ENCODE measurements around the gene ERC1.

Gene ERC1

DNA sequence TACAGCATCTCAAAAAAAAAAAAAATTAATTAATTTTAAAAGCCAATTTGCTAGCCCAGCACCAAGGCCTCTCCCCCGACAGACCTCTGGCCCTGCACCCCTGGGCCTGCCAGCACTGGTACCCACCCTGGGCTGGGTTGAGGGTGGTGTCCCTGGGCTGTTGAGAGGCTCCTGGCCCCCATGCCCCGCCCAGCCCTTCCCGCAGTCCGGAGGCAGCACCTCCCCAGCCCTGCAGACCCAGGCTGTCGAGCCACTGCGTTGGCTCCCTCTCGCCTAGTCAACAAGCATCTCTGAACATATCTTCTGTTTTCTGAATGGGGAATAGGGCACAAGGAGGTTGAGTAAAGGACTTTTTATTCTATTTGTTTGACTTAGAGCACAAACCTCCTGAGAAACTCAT is 516.3 kb downstream of the ERC1 start:
- no peak overlapping the region for H3K9ac ChIP-seq (ENCODE audit: low read length)
- H3K36me3 ChIP-seq (ENCODE audit: control insufficient read depth, insufficient read depth, low read length), result no peaks in the 10 kb centered on the region
- no peak overlapping the region for H3K27ac ChIP-seq (ENCODE audit: low read depth, low read length)
- no peak overlapping the region for H3K4me3 ChIP-seq (ENCODE audit: low read depth, low read length)
- no peaks in the 10 kb centered on the region for H3K27me3 ChIP-seq (ENCODE audit: control insufficient read depth, insufficient read depth, low read length)
- no peaks in the 10 kb centered on the region for H3K4me1 ChIP-seq (ENCODE audit: control insufficient read depth, insufficient read depth, low read length)
- H3K9me3 ChIP-seq (ENCODE audit: control insufficient read depth, insufficient read depth, low read depth, low read length), result no peaks in the 10 kb centered on the region

- H3K4me3 ChIP-seq (ENCODE audit: low read depth, low read length), result no peak overlapping the region
Measured at GRCh38 chr12:1509413-1510052, 518.5 kb downstream of the ERC1 start.

GRCh38 chr12:1510056-1510812 is 519.2 kb downstream of the ERC1 start:
- Histone ChIP-seq H3K9ac (ENCODE audit: low read length) (no peak overlapping the region), H3K36me3 (ENCODE audit: control insufficient read depth, insufficient read depth, low read length) (no peaks in the 10 kb centered on the region), H3K4me3 (ENCODE audit: low read depth, low read length) (no peak overlapping the region), H3K4me1 (ENCODE audit: control insufficient read depth, insufficient read depth, low read length) (no peaks in the 10 kb centered on the region), H3K27ac (ENCODE audit: low read depth, low read length) (no peak overlapping the region), H3K27me3 (ENCODE audit: control insufficient read depth, insufficient read depth, low read length) (no peaks in the 10 kb centered on the region), H3K9me3 (ENCODE audit: control insufficient read depth, insufficient read depth, low read depth, low read length) (peaks cover 4% of the 10 kb centered on the region; the same call in 1 of the 2 replicates)

More at GRCh38 chr12:1509413-1510052, 518.5 kb downstream of the ERC1 start:
- Histone ChIP-seq H3K36me3 (ENCODE audit: control insufficient read depth, insufficient read depth, low read length) (no peaks in the 10 kb centered on the region), H3K9ac (ENCODE audit: low read length) (no peak overlapping the region), H3K4me1 (ENCODE audit: control insufficient read depth, insufficient read depth, low read length) (no peaks in the 10 kb centered on the region), H3K9me3 (ENCODE audit: control insufficient read depth, insufficient read depth, low read depth, low read length) (peaks cover 2% of the 10 kb centered on the region; the same call in 1 of the 2 replicates), H3K27ac (ENCODE audit: low read depth, low read length) (no peak overlapping the region), H3K27me3 (ENCODE audit: control insufficient read depth, insufficient read depth, low read length) (no peaks in the 10 kb centered on the region)

DNA sequence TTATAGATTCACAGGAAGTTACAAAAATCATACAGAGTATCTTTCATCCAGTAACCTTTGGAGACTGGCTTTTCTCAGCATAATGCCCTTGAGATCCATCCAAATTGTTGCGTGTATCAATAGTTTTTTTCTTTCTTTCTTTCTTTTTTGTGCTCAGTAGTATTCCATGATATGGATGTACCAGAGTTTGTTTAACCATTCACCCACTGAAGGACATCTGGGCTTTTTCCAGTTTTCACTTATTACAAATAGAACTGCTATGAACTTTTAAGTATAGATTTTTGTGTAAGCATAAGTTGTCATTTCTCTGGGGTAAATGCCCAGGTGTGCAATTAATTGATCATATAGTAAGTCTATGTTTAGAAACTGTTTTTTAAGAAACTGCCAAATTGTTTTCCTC is 524.0 kb downstream of the ERC1 start:
- H3K9me3 ChIP-seq (ENCODE audit: control insufficient read depth, insufficient read depth, low read depth, low read length), result peaks cover 7% of the 10 kb centered on the region; the same call in 1 of the 2 replicates
- peaks cover 17% of the 10 kb centered on the region for H3K4me1 ChIP-seq (ENCODE audit: control insufficient read depth, insufficient read depth, low read length)
- H3K27ac ChIP-seq (ENCODE audit: low read depth, low read length), result no peak overlapping the region
- no peaks in the 10 kb centered on the region for H3K36me3 ChIP-seq (ENCODE audit: control insufficient read depth, insufficient read depth, low read length)
- H3K9ac ChIP-seq (ENCODE audit: low read length), result no peak overlapping the region
- no peak overlapping the region for H3K4me3 ChIP-seq (ENCODE audit: low read depth, low read length)
- H3K27me3 ChIP-seq (ENCODE audit: control insufficient read depth, insufficient read depth, low read length), result no peaks in the 10 kb centered on the region

DNA sequence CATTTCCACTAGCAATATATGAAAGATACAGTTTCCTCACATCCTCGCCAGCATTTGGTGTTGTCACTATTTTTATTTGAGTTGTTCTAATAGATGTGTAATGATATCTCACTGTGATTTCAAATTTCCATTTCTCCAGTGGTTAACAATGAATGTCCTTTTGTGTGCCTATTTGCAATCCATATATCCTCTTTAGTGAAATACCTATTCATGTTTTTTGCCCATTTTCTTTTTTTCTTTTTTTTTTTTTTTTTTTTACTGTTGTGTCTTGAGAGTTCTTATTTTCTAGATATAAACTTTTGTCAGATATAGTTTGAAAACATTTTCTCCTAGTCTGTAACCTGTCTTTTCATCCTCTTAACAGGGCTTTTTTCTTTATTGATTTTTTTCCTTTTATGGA is 524.4 kb downstream of the ERC1 start:
- H3K9me3 ChIP-seq (ENCODE audit: control insufficient read depth, insufficient read depth, low read depth, low read length), result peaks cover 7% of the 10 kb centered on the region; the same call in 1 of the 2 replicates
- H3K4me1 ChIP-seq (ENCODE audit: control insufficient read depth, insufficient read depth, low read length), result peaks cover 17% of the 10 kb centered on the region
- H3K4me3 ChIP-seq (ENCODE audit: low read depth, low read length), result no peak overlapping the region
- H3K9ac ChIP-seq (ENCODE audit: low read length), result no peak overlapping the region
- H3K27ac ChIP-seq (ENCODE audit: low read depth, low read length), result no peak overlapping the region
- H3K36me3 ChIP-seq (ENCODE audit: control insufficient read depth, insufficient read depth, low read length), result no peaks in the 10 kb centered on the region
- no peaks in the 10 kb centered on the region for H3K27me3 ChIP-seq (ENCODE audit: control insufficient read depth, insufficient read depth, low read length)

DNA sequence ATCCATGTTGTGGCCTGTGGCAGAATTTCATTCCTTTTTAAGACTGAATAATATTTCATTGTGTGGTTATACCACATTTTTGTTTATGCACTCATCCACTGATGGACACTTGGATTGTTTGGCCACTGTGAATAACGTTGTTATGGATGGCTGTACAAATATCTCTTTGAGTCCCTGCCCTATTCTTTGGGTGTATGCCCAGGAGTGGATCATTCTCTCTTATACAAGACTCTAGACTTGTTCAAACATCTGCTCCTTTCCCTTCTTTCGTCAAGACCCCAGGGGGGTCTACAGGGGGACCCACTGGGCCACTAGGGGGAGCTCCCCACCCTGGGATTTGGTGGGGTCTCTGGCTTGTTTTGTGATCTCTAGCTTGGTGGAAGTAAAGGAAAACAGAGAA is 526.0 kb downstream of the ERC1 start:
- H3K36me3 ChIP-seq (ENCODE audit: control insufficient read depth, insufficient read depth, low read length), result no peaks in the 10 kb centered on the region
- H3K9me3 ChIP-seq (ENCODE audit: control insufficient read depth, insufficient read depth, low read depth, low read length), result peaks cover 7% of the 10 kb centered on the region; the same call in 1 of the 2 replicates
- no peak overlapping the region for H3K27ac ChIP-seq (ENCODE audit: low read depth, low read length)
- H3K4me3 ChIP-seq (ENCODE audit: low read depth, low read length), result no peak overlapping the region
- H3K27me3 ChIP-seq (ENCODE audit: control insufficient read depth, insufficient read depth, low read length), result no peaks in the 10 kb centered on the region
- peaks cover 17% of the 10 kb centered on the region for H3K4me1 ChIP-seq (ENCODE audit: control insufficient read depth, insufficient read depth, low read length)
- H3K9ac ChIP-seq (ENCODE audit: low read length), result no peak overlapping the region

DNA sequence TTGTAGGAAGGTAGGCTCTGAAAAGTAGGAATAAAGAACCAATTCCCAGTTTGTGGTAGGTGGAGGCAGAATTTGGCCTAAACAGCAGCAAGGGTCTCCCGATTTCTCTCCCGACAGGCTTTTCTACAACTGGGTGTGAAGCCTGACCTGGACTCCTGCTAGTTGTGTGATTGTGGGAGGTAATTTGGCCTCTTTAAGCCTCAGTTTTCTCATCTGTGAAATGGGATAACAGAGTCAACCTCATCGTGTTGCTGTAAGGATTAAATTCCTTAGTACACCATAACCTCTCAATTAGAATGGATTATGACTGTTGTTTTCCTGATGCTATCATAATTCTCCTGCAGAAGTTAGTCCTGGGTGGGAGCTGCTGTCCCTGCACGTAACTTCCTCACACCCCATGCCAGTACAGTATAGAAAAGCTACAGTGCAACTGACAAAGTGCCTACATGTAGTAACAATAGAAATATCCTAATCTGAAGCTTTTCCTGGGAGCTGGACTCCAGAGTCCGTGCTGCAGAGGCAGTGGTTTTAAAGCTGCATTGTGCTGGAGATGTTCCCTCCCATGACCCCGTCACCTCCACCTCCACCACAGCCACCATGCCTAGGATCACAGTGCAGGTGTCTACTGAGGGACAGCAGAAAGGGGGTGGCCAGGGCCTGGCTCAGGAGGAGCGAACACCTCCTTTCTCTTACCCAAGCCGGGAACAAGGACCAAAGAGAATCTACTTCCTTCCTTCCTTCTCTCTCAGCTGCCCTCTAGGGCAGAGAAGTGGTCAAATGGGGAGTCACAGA is 526.9 kb downstream of the ERC1 start:
- Histone ChIP-seq H3K4me1 (ENCODE audit: control insufficient read depth, insufficient read depth, low read length) (peaks cover 17% of the 10 kb centered on the region), H3K27ac (ENCODE audit: low read depth, low read length) (no peak overlapping the region), H3K9me3 (ENCODE audit: control insufficient read depth, insufficient read depth, low read depth, low read length) (peaks cover 7% of the 10 kb centered on the region; the same call in 1 of the 2 replicates), H3K27me3 (ENCODE audit: control insufficient read depth, insufficient read depth, low read length) (no peaks in the 10 kb centered on the region), H3K9ac (ENCODE audit: low read length) (no peak overlapping the region), H3K36me3 (ENCODE audit: control insufficient read depth, insufficient read depth, low read length) (no peaks in the 10 kb centered on the region), H3K4me3 (ENCODE audit: low read depth, low read length) (no peak overlapping the region)

GRCh38 chr12:1518591-1519516 is 527.8 kb downstream of the ERC1 start:
- H3K36me3 ChIP-seq (ENCODE audit: control insufficient read depth, insufficient read depth, low read length), result no peaks in the 10 kb centered on the region
- peaks cover 26% of the 10 kb centered on the region for H3K4me1 ChIP-seq (ENCODE audit: control insufficient read depth, insufficient read depth, low read length)
- peaks cover 1% of the 10 kb centered on the region; the same call in 1 of the 2 replicates for H3K27me3 ChIP-seq (ENCODE audit: control insufficient read depth, insufficient read depth, low read length)
- H3K4me3 ChIP-seq (ENCODE audit: low read depth, low read length), result no peak overlapping the region
- no peak overlapping the region for H3K9ac ChIP-seq (ENCODE audit: low read length)
- H3K27ac ChIP-seq (ENCODE audit: low read depth, low read length), result no peak overlapping the region
- peaks cover 7% of the 10 kb centered on the region; the same call in 1 of the 2 replicates for H3K9me3 ChIP-seq (ENCODE audit: control insufficient read depth, insufficient read depth, low read depth, low read length)

- peaks cover 31% of the 10 kb centered on the region for H3K4me1 ChIP-seq (ENCODE audit: control insufficient read depth, insufficient read depth, low read length)
- peaks cover 4% of the 10 kb centered on the region; the same call in 1 of the 2 replicates for H3K9me3 ChIP-seq (ENCODE audit: control insufficient read depth, insufficient read depth, low read depth, low read length)
- H3K4me3 ChIP-seq (ENCODE audit: low read depth, low read length), result no peak overlapping the region
- H3K9ac ChIP-seq (ENCODE audit: low read length), result no peak overlapping the region
- no peak overlapping the region for H3K27ac ChIP-seq (ENCODE audit: low read depth, low read length)
- H3K36me3 ChIP-seq (ENCODE audit: control insufficient read depth, insufficient read depth, low read length), result no peaks in the 10 kb centered on the region
- peaks cover 6% of the 10 kb centered on the region; the same call in 1 of the 2 replicates for H3K27me3 ChIP-seq (ENCODE audit: control insufficient read depth, insufficient read depth, low read length)
Measured at GRCh38 chr12:1519642-1520041, 528.6 kb downstream of the ERC1 start.

- Histone ChIP-seq H3K4me3 (ENCODE audit: low read depth, low read length) (no peak overlapping the region), H3K9me3 (ENCODE audit: control insufficient read depth, insufficient read depth, low read depth, low read length) (no peaks in the 10 kb centered on the region), H3K27me3 (ENCODE audit: control insufficient read depth, insufficient read depth, low read length) (peaks cover 34% of the 10 kb centered on the region), H3K36me3 (ENCODE audit: control insufficient read depth, insufficient read depth, low read length) (no peaks in the 10 kb centered on the region), H3K27ac (ENCODE audit: low read depth, low read length) (no peak overlapping the region; the same call in 1 of the 2 replicates), H3K4me1 (ENCODE audit: control insufficient read depth, insufficient read depth, low read length) (peaks cover 31% of the 10 kb centered on the region), H3K9ac (ENCODE audit: low read length) (peak overlapping the region; percentile 42)
Measured at GRCh38 chr12:1523046-1523445, 532.0 kb downstream of the ERC1 start.

Data from HUES6 (cell line).